K562 (cell line): ENCODE results near the gene TERT. TPM values are rescaled to one million over a fixed set of nuclear protein-coding genes. Genes with fewer than 3 reads are reported as not detected.

Experiments
- ETV6 ChIP-seq, 3 experiments: fragments of 150-350 bp in 1 of 3; sonication (generic) in 1 of 3; formaldehyde crosslinking in 1 of 3; IDR thresholded peaks; 2 replicates each; pipeline versions ENCODE4 v1.6.1 to v1.8.0; 2014 to 2022; ENCODE audit warnings: borderline replicate concordance in 2 of 3, low read depth in 2 of 3, antibody characterized with exemption in 1 of 3, low read length in 1 of 3, mild to moderate bottlenecking in 1 of 3, missing genetic modification reagents in 1 of 3
- HDGF ChIP-seq: fragments of 450-650 bp; IDR thresholded peaks from 2 replicates; pipeline ENCODE4 v1.6.1; 2016
- PCBP1 ChIP-seq: fragments of 200-400 bp; formaldehyde crosslinking; IDR thresholded peaks from 2 replicates; pipeline ENCODE4 v1.6.1; 2018; ENCODE audit warnings: mild to moderate bottlenecking, low read depth, low read length; ENCODE audit not compliant: poor library complexity, severe bottlenecking
- PHF21A ChIP-seq: fragments of 450-650 bp; IDR thresholded peaks from 2 replicates; pipeline ENCODE4 v1.6.1; 2017; ENCODE audit warnings: low read depth, borderline replicate concordance
- TAF1 ChIP-seq: IDR thresholded peaks from 2 replicates; pipeline ENCODE4 v1.6.1; 2011; ENCODE audit warnings: mild to moderate bottlenecking, low read length, moderate library complexity; ENCODE audit not compliant: insufficient read depth, control insufficient read depth, severe bottlenecking; ENCODE audit errors: extremely low read depth
- TCF7 ChIP-seq: sonication (generic); IDR thresholded peaks from 2 replicates; pipeline ENCODE4 v1.6.1; 2016; ENCODE audit warnings: antibody characterized with exemption, borderline replicate concordance
- TRIM24 ChIP-seq, 2 experiments: fragments of 450-650 bp; IDR thresholded peaks; 2 replicates each; pipeline ENCODE4 v1.6.1; 2016
- ZMIZ1 ChIP-seq, 2 experiments: fragments of 150-350 bp in 1 of 2; IDR thresholded peaks; 2 replicates each; pipeline ENCODE4 v1.6.1; 2012 to 2016; ENCODE audit warnings: low read depth in 2 of 2, low read length in 2 of 2, mild to moderate bottlenecking in 1 of 2, moderate library complexity in 1 of 2
- ZNF592 ChIP-seq: fragments of 450-650 bp; IDR thresholded peaks from 2 replicates; pipeline ENCODE4 v1.6.1; 2017; ENCODE audit warnings: antibody characterized with exemption, mild to moderate bottlenecking
- polyA plus RNA-seq, 8 experiments: library from polyadenylated mRNA; depleted of rRNA in 4 of 8; stranded (reverse) in 5 of 8; unstranded in 3 of 8; fragments of >200 nt; fragmentation: Nextera tagmentation in 2 of 8; fragmentation: Illumina TruSeq in 1 of 8; extraction: Ambion mirVana in 2 of 8; extraction: Trizol in 1 of 8; gene quantifications; 2 replicates each; pipeline versions ENCODE4 v1.2.1 to v1.2.3, GENCODE V29; 2011 to 2014; ENCODE audit warnings: inconsistent platforms in 1 of 8, missing spikeins in 1 of 8
- total RNA-seq, 7 experiments: library from RNA; depleted of rRNA in 6 of 7; stranded (reverse); fragments of >200 nt in 6 of 7; fragmentation: Illumina TruSeq in 2 of 7; extraction: Trizol in 2 of 7; gene quantifications; 2 replicates each; pipeline versions ENCODE4 v1.2.1 to v1.2.3, GENCODE V29; 2011 to 2021; ENCODE audit warnings: low replicate concordance in 1 of 7
- TF ChIP-seq, protein P1 (sequence below): fragments of 450-650 bp; IDR thresholded peaks from 2 replicates; pipeline ENCODE4 v1.6.1; 2016; ENCODE audit warnings: antibody characterized with exemption

TERT gene
- total and polyA plus RNA-seq, 9 of the 15 experiments (the other 6 are each of a cell fraction or from before 2014, with no cell fraction given) = 0.08 to 4.5 (median 0.98) TPM; not detected in 1

DNA sequence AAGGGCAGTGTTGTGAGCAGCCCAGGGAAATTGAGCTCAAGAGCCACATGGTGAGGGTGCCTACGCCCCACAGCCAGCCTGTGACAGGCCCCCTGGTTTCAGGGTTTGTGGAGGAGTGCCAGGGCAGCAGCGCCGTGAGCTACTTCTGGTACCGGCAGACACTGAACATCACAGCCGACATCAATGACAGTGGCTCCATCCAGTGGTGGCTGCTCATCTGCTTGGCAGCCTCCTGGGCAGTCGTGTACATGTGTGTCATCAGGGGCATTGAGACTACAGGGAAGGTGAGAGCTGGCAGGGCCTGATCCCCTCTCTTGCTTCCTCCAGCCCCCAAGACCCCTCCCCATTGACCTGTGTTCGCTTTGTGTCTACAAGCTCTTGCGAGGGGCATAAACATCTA, 59.5 kb downstream of the TERT start (continued):
- TF ChIP-seq ZNF592 (no peak), TCF7 (no peak), ETV6 (IDR thresholded peaks at IDR 0.05; ENCODE audit: borderline replicate concordance in 1 of 2, low read depth in 2 of 2, low read length in 1 of 2) (no peak), ETV6 (CRISPR knock-in tag; IDR thresholded peaks at IDR 0.05; ENCODE audit: borderline replicate concordance) (no peak), TAF1 (no peak), TRIM24 (IDR thresholded peaks at IDR 0.05) (no peak), PCBP1 (no peak), ZMIZ1 (IDR thresholded peaks at IDR 0.05; ENCODE audit: low read depth in 2 of 2, low read length in 2 of 2) (no peak), HDGF (no peak), PHF21A (no peak)
- TF ChIP-seq, protein P1, sequence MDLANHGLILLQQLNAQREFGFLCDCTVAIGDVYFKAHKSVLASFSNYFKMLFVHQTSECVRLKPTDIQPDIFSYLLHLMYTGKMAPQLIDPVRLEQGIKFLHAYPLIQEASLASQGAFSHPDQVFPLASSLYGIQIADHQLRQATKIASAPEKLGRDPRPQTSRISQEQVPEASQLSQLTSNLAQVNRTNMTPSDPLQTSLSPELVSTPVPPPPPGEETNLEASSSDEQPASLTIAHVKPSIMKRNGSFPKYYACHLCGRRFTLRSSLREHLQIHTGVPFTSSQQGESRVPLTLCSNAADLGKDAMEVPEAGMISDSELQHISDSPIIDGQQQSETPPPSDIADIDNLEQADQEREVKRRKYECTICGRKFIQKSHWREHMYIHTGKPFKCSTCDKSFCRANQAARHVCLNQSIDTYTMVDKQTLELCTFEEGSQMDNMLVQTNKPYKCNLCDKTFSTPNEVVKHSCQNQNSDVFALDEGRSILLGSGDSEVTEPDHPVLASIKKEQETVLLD = no peak
